Activated gamma-delta T cell treated with anti-CD3 and anti-CD28 coated beads, Interleukin-2, amount 50 U/mL, for 16 hours (primary cell): ENCODE measurements around the gene SH3BP4.
"Not testable (repeated sequence)": the region's sequence is repeated elsewhere in the genome, so short reads cannot be mapped to it uniquely, and the experiment has no call there.

ENCODE experiments used
- DNase-seq: peaks from one replicate; pipeline ENCODE4 v3.0.0-alpha.2; 2020; ENCODE audit warnings: low read depth

The SH3BP4 gene

GRCh38 chr2:235000426-235001236 lies 48.8 kb downstream of the SH3BP4 start:
- no peak for DNase-seq

- no peak for DNase-seq
Observed at GRCh38 chr2:235001237-235002133, 49.7 kb downstream of the SH3BP4 start.

- no peak for DNase-seq
Observed at GRCh38 chr2:235002198-235003095, 50.6 kb downstream of the SH3BP4 start.

- DNase-seq: no peak
Observed at GRCh38 chr2:235003096-235003775, 51.4 kb downstream of the SH3BP4 start.

- no peak for DNase-seq
Observed at GRCh38 chr2:235004329-235004903, 52.6 kb downstream of the SH3BP4 start.

GRCh38 chr2:235005023-235005422 lies 53.2 kb downstream of the SH3BP4 start:
- DNase-seq: no peak

GRCh38 chr2:235005603-235006259 lies 53.9 kb downstream of the SH3BP4 start:
- no peak for DNase-seq

- no peak for DNase-seq
Observed at GRCh38 chr2:235006461-235006860, 54.6 kb downstream of the SH3BP4 start.

GRCh38 chr2:235006986-235007385 lies 55.2 kb downstream of the SH3BP4 start:
- DNase-seq: no peak

GRCh38 chr2:235007664-235008457 lies 56.0 kb downstream of the SH3BP4 start:
- no peak for DNase-seq

GRCh38 chr2:235008584-235009044 lies 56.8 kb downstream of the SH3BP4 start:
- DNase-seq: no peak

GRCh38 chr2:235009081-235009480 lies 57.3 kb downstream of the SH3BP4 start:
- no peak for DNase-seq

- no peak for DNase-seq
Observed at GRCh38 chr2:235010117-235010714, 58.4 kb downstream of the SH3BP4 start.

GRCh38 chr2:235011607-235011928 lies 59.8 kb downstream of the SH3BP4 start:
- DNase-seq: no peak

GRCh38 chr2:235011929-235012631 lies 60.3 kb downstream of the SH3BP4 start:
- DNase-seq: no peak

- no peak for DNase-seq
Observed at GRCh38 chr2:235017441-235017840, 65.6 kb downstream of the SH3BP4 start.

- no peak for DNase-seq
Observed at GRCh38 chr2:235018838-235019237, 67.0 kb downstream of the SH3BP4 start.

- not testable (repeated sequence) for DNase-seq
Observed at GRCh38 chr2:235020141-235020540, 68.3 kb downstream of the SH3BP4 start.

GRCh38 chr2:235021752-235022151 lies 69.9 kb downstream of the SH3BP4 start:
- no peak for DNase-seq
